Lung microvascular endothelial cell (primary cell): Measurements from ENCODE around the gene ZNF491. TPM values are rescaled to one million over a fixed set of nuclear protein-coding genes. Genes with fewer than 3 reads are reported as not detected.
A peak's percentile ranks its signal among the peaks of the same experiment; 100 is the strongest.
"Not testable (repeated sequence)": the region's sequence is repeated elsewhere in the genome, so short reads cannot be mapped to it uniquely, and the experiment has no call there.

Experiments used
- DNase-seq, 2 donors: peaks; one replicate each; pipeline versions ENCODE4 v3.0.0 to v3.0.0-alpha.2; 2010; ENCODE audit warnings: low read depth in 2 of 2
- total RNA-seq: library from RNA; depleted of rRNA; stranded (reverse); fragments of >200 nt; gene quantifications from 2 replicates; pipeline ENCODE4 v1.2.1, GENCODE V29; 2014

Gene ZNF491
- total RNA-seq: 0.65 and 1.4 TPM in 2 replicates

GRCh38 chr19:11798391-11799330, at the start of gene ZNF491:
TSS of gene ZNF491 (plus strand) at chr19:11798523. CDS start at chr19:11805954, 7,431 bp downstream.
- peak; percentile 81 for DNase-seq

- no peak for DNase-seq
Observed at GRCh38 chr19:11749751-11750150, 48.6 kb upstream of the ZNF491 start.

- no peak for DNase-seq
Observed at GRCh38 chr19:11752244-11752736, 46.0 kb upstream of the ZNF491 start.

- no peak for DNase-seq
Observed at GRCh38 chr19:11754663-11755062, 43.7 kb upstream of the ZNF491 start.

- no peak for DNase-seq
Observed at GRCh38 chr19:11756965-11757364, 41.4 kb upstream of the ZNF491 start.

GRCh38 chr19:11759805-11760204, 38.5 kb upstream of the ZNF491 start:
- no peak for DNase-seq

- no peak for DNase-seq
Observed at GRCh38 chr19:11763117-11763516, 35.2 kb upstream of the ZNF491 start.

GRCh38 chr19:11763611-11764010, 34.7 kb upstream of the ZNF491 start:
- no peak for DNase-seq

GRCh38 chr19:11766597-11767591, 31.4 kb upstream of the ZNF491 start, which contains the start of gene ZNF441:
TSS of gene ZNF441 (plus strand) at chr19:11767000. CDS start at chr19:11767194, 194 bp downstream.
- DNase-seq: peak; percentile 93 to 94

- DNase-seq: peak; percentile 16 to 29
Observed at GRCh38 chr19:11767633-11768133, 30.6 kb upstream of the ZNF491 start.

- no peak for DNase-seq
Observed at GRCh38 chr19:11769995-11770394, 28.3 kb upstream of the ZNF491 start.

- DNase-seq: not testable (repeated sequence)
Observed at GRCh38 chr19:11771520-11771919, 26.8 kb upstream of the ZNF491 start.

- not testable (repeated sequence) for DNase-seq
Observed at GRCh38 chr19:11776669-11777068, 21.7 kb upstream of the ZNF491 start.

GRCh38 chr19:11780431-11781020, 17.8 kb upstream of the ZNF491 start:
- DNase-seq: no peak

- no peak for DNase-seq
Observed at GRCh38 chr19:11781295-11782057, 16.8 kb upstream of the ZNF491 start.

- no peak for DNase-seq
Observed at GRCh38 chr19:11783767-11784166, 14.6 kb upstream of the ZNF491 start.

- no peak for DNase-seq
Observed at GRCh38 chr19:11784356-11784755, 14.0 kb upstream of the ZNF491 start.

GRCh38 chr19:11787536-11787935, 10.8 kb upstream of the ZNF491 start:
- DNase-seq: no peak

GRCh38 chr19:11792942-11793341, 5.4 kb upstream of the ZNF491 start:
- DNase-seq: no peak

GRCh38 chr19:11797491-11797890, 832 bp upstream of the ZNF491 start:
- DNase-seq: peak; percentile 71 to 76
